Sigmoid colon (tissue), 7 donors: ENCODE results near the gene ZNF277. TPM values are rescaled to one million over a fixed set of nuclear protein-coding genes. Genes with fewer than 3 reads are reported as not detected.

Experiments used
- DNase-seq: peaks from one replicate; pipeline ENCODE4 v3.0.0-alpha.2; 2019
- H3K27ac ChIP-seq, 4 donors: fragments of 200-600 bp; sonication (generic); one replicate each; pipeline ENCODE4 v1.5.1; 2016 to 2019; ENCODE audit warnings: mild to moderate bottlenecking in 1 of 4
- H3K27me3 ChIP-seq, 3 donors: fragments of 200-600 bp; sonication (generic); one replicate each; pipeline ENCODE4 v1.5.1; 2019; ENCODE audit warnings: mild to moderate bottlenecking in 1 of 3
- H3K36me3 ChIP-seq, 4 donors: fragments of 200-600 bp; sonication (generic); one replicate each; pipeline ENCODE4 v1.5.1; 2016 to 2019
- H3K4me1 ChIP-seq, 4 donors: fragments of 200-600 bp; sonication (generic); one replicate each; pipeline ENCODE4 v1.5.1; 2017 to 2019
- H3K4me3 ChIP-seq, 4 donors: fragments of 200-600 bp; sonication (generic); one replicate each; pipeline ENCODE4 v1.5.1; 2017 to 2019; ENCODE audit warnings: mild to moderate bottlenecking in 2 of 4, moderate library complexity in 1 of 4
- H3K9me3 ChIP-seq, 4 donors: fragments of 200-600 bp in 3 of 4; sonication (generic) in 3 of 4; one replicate each; pipeline versions ENCODE4 v1.5.1 to v1.6.1; 2013 to 2019
- CTCF ChIP-seq, 4 experiments: fragments of 450-650 bp in 3 of 4; fragments of 200-600 bp in 1 of 4; IDR thresholded peaks; one replicate each; pipeline ENCODE4 v1.5.1; 2016 to 2019; ENCODE audit warnings: antibody characterized with exemption in 4 of 4, mild to moderate bottlenecking in 3 of 4, moderate library complexity in 2 of 4
- EP300 ChIP-seq, 4 donors: sonication (generic); formaldehyde crosslinking; IDR thresholded peaks; one replicate each; pipeline ENCODE4 v1.6.1; 2017; ENCODE audit warnings: antibody characterized with exemption in 4 of 4
- POLR2A ChIP-seq, 2 donors: fragments of 450-650 bp; IDR thresholded peaks; one replicate each; pipeline ENCODE4 v1.6.1; 2016; ENCODE audit warnings: antibody characterized with exemption in 2 of 2, mild to moderate bottlenecking in 2 of 2, moderate library complexity in 2 of 2
- POLR2AphosphoS5 ChIP-seq, 4 donors: sonication (generic); formaldehyde crosslinking; IDR thresholded peaks; one replicate each; pipeline ENCODE4 v1.6.1; 2017; ENCODE audit warnings: antibody characterized with exemption in 4 of 4
- WGBS, 2 donors: extraction: QIAGEN DNeasy Blood & Tissue Kit; methylation state at CpG; one replicate each; pipeline ENCODE4 v1.1.7; 2013; 5-methylcytosine and 5-hydroxymethylcytosine counted together
- intact Hi-C: fragments of 100-400 bp; cut with DNase I; formaldehyde crosslinking; loops from one replicate; pipeline ENCODE4 v1.15.1; 2023
- polyA plus RNA-seq, 3 donors: library from polyadenylated mRNA; stranded (reverse); fragments of 200-250 nt; gene quantifications; one replicate each; pipeline ENCODE4 v1.2.3, GENCODE V29; 2013
- total RNA-seq, 4 donors: library from RNA; depleted of rRNA; stranded (reverse); fragments of >200 nt; gene quantifications; one replicate each; pipeline ENCODE4 v1.1.0, GENCODE V29; 2016
- donor health status: healthy with polysubstance abuse.
- donor health status: Bipolar disorder and iron deficiency.
- donor health status: healthy.

The ZNF277 gene
- total RNA-seq = 10 to 100 TPM; 39.0 to 49.3 (median 40.8) TPM
- 10 to 100 TPM; 15.8 to 26.8 (median 21.6) TPM for polyA plus RNA-seq

- TF ChIP-seq EP300 (IDR thresholded peaks at IDR 0.05) (no peak), POLR2AphosphoS5 (IDR thresholded peaks at IDR 0.05) (peak; percentile 75 to 98 (median 84)), POLR2A (IDR thresholded peaks at IDR 0.05) (peak; percentile 48 to 55)
- intact Hi-C loops = loop anchor here (2.0 to 5.0 kb wide), 4 partner anchors 186 to 581 kb away; partner anchors contain the start of gene IFRD1
- peak within 1 kb of the TSS; percentile 85 to 95 (median 88) for H3K27ac ChIP-seq
- peak within 1 kb of the TSS; percentile 81 to 89 (median 85) for H3K4me3 ChIP-seq
- H3K27me3 ChIP-seq = no peaks in the 10 kb centered on the region
- DNase-seq = peak; percentile 99
- no peaks in the 10 kb centered on the region for H3K36me3 ChIP-seq
- H3K9me3 ChIP-seq = no peaks in the 10 kb centered on the region
- 0% methylated on average over 67 of the region's 67 CpGs for WGBS, 2 donors
- H3K4me1 ChIP-seq = peaks cover 0 to 27% (median 13%) of the 10 kb centered on the region in 4 donors
These were observed at the start of gene ZNF277, which contains the start of gene DOCK4 for GRCh38 chr7:112206238-112206990. ZNF277 (plus strand) TSS chr7:112206695; CDS start chr7:112206717, 22 bp downstream. DOCK4 (minus strand) TSS chr7:112206399; CDS start chr7:112206138, 261 bp downstream.

GRCh38 chr7:112157072-112157471 is 49.4 kb upstream of the ZNF277 start:
- Histone ChIP-seq H3K4me3 (no peak overlapping the region), H3K4me1 (peaks cover 0 to 24% (median 21%) of the 10 kb centered on the region in 4 donors), H3K27ac (no peak overlapping the region), H3K27me3 (no peaks in the 10 kb centered on the region), H3K36me3 (no peaks in the 10 kb centered on the region), H3K9me3 (no peaks in the 10 kb centered on the region)
- 48 to 74% methylated on average over 4 of the region's 4 CpGs for WGBS, 2 donors
- TF ChIP-seq CTCF (IDR thresholded peaks at IDR 0.05) (no peak), POLR2A (IDR thresholded peaks at IDR 0.05) (no peak), POLR2AphosphoS5 (IDR thresholded peaks at IDR 0.05) (no peak), EP300 (IDR thresholded peaks at IDR 0.05) (no peak)
- intact Hi-C loops = no loop called here
- no peak for DNase-seq

GRCh38 chr7:112159351-112159750 is 47.1 kb upstream of the ZNF277 start:
- WGBS, 2 donors = 72 to 88% methylated on average over 8 of the region's 8 CpGs
- intact Hi-C loops = no loop called here

GRCh38 chr7:112160130-112160770 is 46.2 kb upstream of the ZNF277 start:
- Histone ChIP-seq H3K27ac (peak overlapping the region in 3 of 4 donors; percentile 11 to 32 (median 17)), H3K9me3 (no peaks in the 10 kb centered on the region), H3K36me3 (no peaks in the 10 kb centered on the region), H3K4me1 (peaks cover 0 to 31% (median 24%) of the 10 kb centered on the region in 4 donors), H3K27me3 (no peaks in the 10 kb centered on the region), H3K4me3 (no peak overlapping the region)
- WGBS, 2 donors = 79 to 87% methylated on average over 2 of the region's 2 CpGs
- intact Hi-C loops = no loop called here
- DNase-seq = no peak
- TF ChIP-seq POLR2A (IDR thresholded peaks at IDR 0.05) (no peak), POLR2AphosphoS5 (IDR thresholded peaks at IDR 0.05) (no peak), CTCF (IDR thresholded peaks at IDR 0.05) (no peak), EP300 (IDR thresholded peaks at IDR 0.05) (no peak)

More at GRCh38 chr7:112159351-112159750, 47.1 kb upstream of the ZNF277 start:
- peaks cover 0 to 31% (median 24%) of the 10 kb centered on the region in 4 donors for H3K4me1 ChIP-seq
- DNase-seq = no peak
- no peak overlapping the region for H3K4me3 ChIP-seq
- H3K9me3 ChIP-seq = no peaks in the 10 kb centered on the region
- no peaks in the 10 kb centered on the region for H3K36me3 ChIP-seq
- no peak overlapping the region for H3K27ac ChIP-seq
- TF ChIP-seq POLR2A (IDR thresholded peaks at IDR 0.05) (no peak), POLR2AphosphoS5 (IDR thresholded peaks at IDR 0.05) (no peak), CTCF (IDR thresholded peaks at IDR 0.05) (no peak), EP300 (IDR thresholded peaks at IDR 0.05) (no peak)
- H3K27me3 ChIP-seq = no peaks in the 10 kb centered on the region

GRCh38 chr7:112160771-112161150 is 45.7 kb upstream of the ZNF277 start:
- H3K9me3 ChIP-seq = no peaks in the 10 kb centered on the region
- 85 to 89% methylated on average over 7 of the region's 7 CpGs for WGBS, 2 donors
- no peaks in the 10 kb centered on the region for H3K36me3 ChIP-seq
- TF ChIP-seq POLR2A (IDR thresholded peaks at IDR 0.05) (no peak), EP300 (IDR thresholded peaks at IDR 0.05) (no peak), POLR2AphosphoS5 (IDR thresholded peaks at IDR 0.05) (no peak), CTCF (IDR thresholded peaks at IDR 0.05) (no peak)
- H3K4me1 ChIP-seq = peaks cover 0 to 31% (median 24%) of the 10 kb centered on the region in 4 donors
- H3K4me3 ChIP-seq = no peak overlapping the region
- no peak for DNase-seq
- H3K27ac ChIP-seq = peak overlapping the region in 3 of 4 donors; percentile 11 to 32 (median 17)
- no peaks in the 10 kb centered on the region for H3K27me3 ChIP-seq
- intact Hi-C loops = no loop called here
